ENCODE measurements around the gene CUX1.
"Not testable (repeated sequence)": the region's sequence is repeated elsewhere in the genome, so short reads cannot be mapped to it uniquely, and the experiment has no call there.

Gene CUX1

GRCh38 chr7:102215256-102215655, 397.8 kb downstream of the CUX1 start:
- DNase-seq (ENCODE audit: low read depth), result no peak

GRCh38 chr7:102215711-102216110, 398.3 kb downstream of the CUX1 start:
- DNase-seq (ENCODE audit: low read depth), result no peak

GRCh38 chr7:102216573-102217314, 399.3 kb downstream of the CUX1 start:
- no peak for DNase-seq (ENCODE audit: low read depth)

GRCh38 chr7:102220229-102220850, 402.9 kb downstream of the CUX1 start:
- no peak for DNase-seq (ENCODE audit: low read depth)

- DNase-seq (ENCODE audit: low read depth), result no peak
These were observed 403.8 kb downstream of the CUX1 start for GRCh38 chr7:102220960-102221800.

DNA sequence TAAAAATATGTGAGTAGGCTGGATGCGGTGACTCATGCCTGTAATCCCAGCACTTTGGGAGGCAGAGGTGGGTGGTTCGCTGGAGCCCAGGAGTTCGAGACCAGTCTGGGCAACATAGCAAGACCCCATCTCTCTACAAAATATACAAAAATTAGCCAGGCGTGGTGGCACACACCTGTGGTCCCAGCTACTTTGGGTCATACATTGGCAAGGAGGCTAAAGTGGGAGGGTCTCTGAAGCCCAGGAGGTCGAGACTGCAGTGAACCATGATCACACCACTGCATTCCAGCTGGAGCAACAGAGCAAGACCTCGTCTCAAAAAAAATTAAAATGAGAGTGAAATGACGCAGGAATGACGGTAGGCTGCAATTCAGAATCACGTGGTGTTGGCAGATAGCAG, 404.5 kb downstream of the CUX1 start:
- DNase-seq (ENCODE audit: low read depth), result no peak

- no peak for DNase-seq (ENCODE audit: low read depth)
These were observed 405.0 kb downstream of the CUX1 start for GRCh38 chr7:102222445-102222844.

DNA sequence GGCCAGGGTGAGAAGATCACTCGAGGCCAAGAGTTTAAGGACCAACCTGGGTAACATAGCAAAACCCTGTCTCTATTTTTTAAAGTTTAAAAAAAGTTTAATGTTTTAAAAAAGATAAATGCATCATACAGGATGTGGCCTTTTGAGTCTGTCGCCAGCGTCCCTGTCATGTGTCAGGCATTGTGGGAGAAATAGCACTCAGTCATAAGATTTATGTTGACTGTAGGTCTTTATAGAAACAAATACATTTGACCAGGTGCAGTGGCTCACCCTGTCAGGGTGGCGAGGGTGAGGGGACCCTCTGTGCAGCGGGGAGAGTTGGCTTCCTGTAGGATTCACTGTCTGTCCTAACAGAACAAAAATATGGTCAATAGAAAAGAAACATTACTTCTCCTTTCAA, 405.8 kb downstream of the CUX1 start:
- DNase-seq (ENCODE audit: low read depth), result no peak

DNA sequence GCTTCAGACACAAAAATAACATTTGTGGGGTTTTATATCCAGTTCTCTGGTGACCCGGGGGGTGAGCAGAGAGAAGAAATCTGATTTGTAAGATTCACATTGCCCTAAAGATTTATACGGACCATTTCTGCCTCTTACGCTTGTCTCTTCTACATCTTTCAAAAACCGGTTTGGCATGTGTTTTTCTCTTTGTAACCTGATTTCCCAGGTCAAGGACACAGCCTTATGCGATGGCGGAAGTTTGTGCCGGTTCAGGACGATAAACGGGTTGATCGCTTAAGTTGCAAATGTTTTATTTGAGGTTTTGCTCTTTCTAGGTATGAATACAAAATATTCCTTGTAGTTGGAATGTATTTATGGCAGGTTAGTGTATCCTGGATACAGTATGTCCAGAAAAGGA, 407.6 kb downstream of the CUX1 start:
- no peak for DNase-seq (ENCODE audit: low read depth)

GRCh38 chr7:102227371-102227770, 409.9 kb downstream of the CUX1 start:
- DNase-seq (ENCODE audit: low read depth), result no peak

DNA sequence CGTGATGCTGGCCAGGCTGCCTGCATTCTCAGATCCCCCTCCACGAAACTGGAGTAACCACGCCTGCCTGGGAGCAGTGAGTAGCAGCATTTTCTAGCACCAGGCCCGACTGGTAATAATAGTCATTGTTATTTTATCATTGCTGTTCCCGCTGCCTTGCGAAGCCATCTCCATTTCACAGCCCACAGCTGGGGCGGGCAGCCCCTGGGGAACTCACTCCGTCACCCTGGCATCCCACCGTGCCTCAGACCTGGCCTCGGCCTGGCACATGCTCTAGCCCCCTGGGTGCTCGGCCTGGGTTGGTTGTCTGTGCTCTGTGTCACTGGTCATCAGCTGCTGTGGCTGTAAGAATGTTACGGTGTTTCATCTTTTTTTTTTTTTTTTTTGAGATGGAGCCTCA, 411.5 kb downstream of the CUX1 start:
- no peak for DNase-seq (ENCODE audit: low read depth)

GRCh38 chr7:102230162-102230561, 412.7 kb downstream of the CUX1 start:
- not testable (repeated sequence) for DNase-seq (ENCODE audit: low read depth)

DNA sequence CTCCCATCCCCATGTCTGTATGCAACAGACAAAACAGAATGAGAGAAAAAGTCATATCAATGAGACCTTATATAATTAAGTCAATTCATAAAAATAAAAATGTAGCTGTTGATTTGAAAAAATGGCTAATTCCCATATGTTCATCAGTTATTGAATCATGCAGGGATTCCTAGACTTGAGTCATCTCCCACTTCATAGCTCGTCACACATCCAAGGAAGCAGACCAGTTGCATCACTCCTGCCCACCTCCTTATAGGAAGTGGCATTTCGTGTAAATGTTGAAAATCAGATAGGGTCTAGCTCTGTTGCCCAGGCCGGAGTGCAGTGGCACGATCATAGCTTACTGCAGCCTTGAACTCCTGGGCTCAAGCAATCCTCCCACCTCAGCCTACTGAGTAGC, 413.2 kb downstream of the CUX1 start:
- peak; percentile 10 for DNase-seq (ENCODE audit: low read depth)

- no peak for DNase-seq (ENCODE audit: low read depth)
These were observed 415.3 kb downstream of the CUX1 start for GRCh38 chr7:102232611-102233286.

GRCh38 chr7:102234131-102234530, 416.7 kb downstream of the CUX1 start:
- no peak for DNase-seq (ENCODE audit: low read depth)

DNA sequence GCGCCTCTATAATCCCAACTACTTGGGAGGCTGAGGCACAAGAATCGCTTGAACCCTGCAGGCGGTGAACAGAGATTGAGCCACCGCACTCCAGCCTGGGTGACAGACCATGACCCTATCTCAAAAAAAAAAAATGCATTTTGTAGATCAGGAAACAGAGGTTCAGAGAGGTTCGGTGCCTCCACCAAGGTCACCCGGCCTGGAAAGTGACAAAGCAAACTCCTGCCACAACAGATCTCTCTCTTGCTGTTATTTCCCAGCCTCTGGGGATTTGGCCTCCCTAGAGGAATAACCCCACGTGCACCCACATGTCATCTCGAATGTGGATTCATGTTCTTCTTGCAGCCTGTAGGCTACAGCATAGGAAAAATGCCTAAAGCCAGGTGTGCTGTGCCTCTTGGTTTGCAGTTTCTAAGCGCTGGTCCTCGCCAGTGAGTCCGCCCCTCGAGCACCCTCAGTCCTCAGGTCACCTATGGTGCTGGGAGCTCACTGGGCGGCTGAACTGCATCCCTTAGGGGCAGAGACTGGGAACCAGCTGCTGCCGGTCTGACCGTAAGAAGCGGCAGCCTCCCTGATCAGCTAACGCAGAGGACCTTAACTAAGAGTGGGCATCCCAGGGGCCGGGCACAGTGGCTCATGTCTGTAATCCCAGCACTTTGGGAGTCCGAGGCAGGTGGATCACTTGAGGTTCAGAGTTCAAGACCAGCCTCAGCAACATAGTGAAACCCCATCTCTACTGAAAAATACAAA, 417.6 kb downstream of the CUX1 start:
- DNase-seq (ENCODE audit: low read depth), result no peak

DNA sequence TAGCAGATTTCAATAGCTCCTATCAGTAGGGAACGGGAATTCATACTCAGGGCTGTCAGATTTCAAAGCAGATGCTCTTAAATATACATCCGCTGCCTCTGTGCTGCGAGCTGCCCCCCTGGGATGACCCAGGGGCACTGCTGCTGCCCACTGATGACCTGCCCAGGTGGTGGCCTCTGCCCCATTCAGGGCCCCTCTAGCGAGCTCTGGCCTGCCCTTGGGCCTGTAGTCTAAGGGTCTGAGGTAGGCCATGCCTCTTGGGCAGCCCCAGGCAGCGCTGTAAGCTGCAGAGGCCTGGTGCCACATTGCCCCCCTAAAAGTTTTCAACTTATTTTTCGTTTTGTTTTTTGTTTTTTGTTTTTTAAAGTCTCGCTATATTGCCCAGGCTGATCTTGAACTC, 418.7 kb downstream of the CUX1 start:
- no peak for DNase-seq (ENCODE audit: low read depth)

GRCh38 chr7:102236592-102237287, 419.3 kb downstream of the CUX1 start:
- peak; percentile 30 for DNase-seq (ENCODE audit: low read depth)

- no peak for DNase-seq (ENCODE audit: low read depth)
These were observed 421.9 kb downstream of the CUX1 start for GRCh38 chr7:102239206-102239820.

- DNase-seq (ENCODE audit: low read depth), result no peak
These were observed 424.0 kb downstream of the CUX1 start for GRCh38 chr7:102241431-102241830.

GRCh38 chr7:102244601-102245000, 427.2 kb downstream of the CUX1 start:
- DNase-seq (ENCODE audit: low read depth), result no peak
